ENCODE results near the gene PNPLA7.

PNPLA7 gene

DNA sequence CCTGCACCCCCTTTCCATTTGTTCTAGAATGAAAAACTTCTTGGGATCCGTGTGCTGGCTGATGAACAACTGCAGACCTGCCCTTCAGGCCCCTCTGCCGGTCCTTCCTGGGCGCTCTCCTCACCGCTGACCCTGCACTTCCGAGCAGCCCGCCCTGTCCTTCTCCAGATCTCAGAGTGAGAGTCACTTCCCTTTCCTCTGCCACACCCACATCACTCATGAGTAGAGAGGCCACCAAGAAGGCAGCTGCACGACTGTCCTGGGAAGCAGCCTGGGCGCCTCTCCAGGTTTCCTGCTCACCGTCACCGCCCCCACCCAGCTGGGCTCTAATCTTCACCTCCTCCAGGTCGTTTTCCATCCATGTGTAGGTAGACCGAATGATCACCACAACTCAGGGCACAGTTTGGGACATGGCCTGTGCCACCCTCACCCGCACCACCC, 56.1 kb downstream of the PNPLA7 start:
- no peak overlapping the region for H3K27ac ChIP-seq (ENCODE audit: low read length)
- DNase-seq: no peak
- ATAC-seq (ENCODE audit: insufficient read depth, low read depth): no peak
- no peaks in the 10 kb centered on the region for H3K79me2 ChIP-seq (ENCODE audit: insufficient read depth, low read length)
- no peaks in the 10 kb centered on the region for H3K27me3 ChIP-seq (ENCODE audit: insufficient read depth, low read length, poor library complexity)
- TF ChIP-seq CTCF (IDR thresholded peaks at IDR 0.05; ENCODE audit: borderline replicate concordance, extremely low read depth, low read length, poor library complexity, severe bottlenecking) (no peak), EZH2 (IDR thresholded peaks at IDR 0.05; ENCODE audit: borderline replicate concordance, low read depth, low read length, severe bottlenecking) (no peak)
- no peak overlapping the region for H2AFZ ChIP-seq (ENCODE audit: low read depth, low read length)
- no peaks in the 10 kb centered on the region for H3K4me1 ChIP-seq (ENCODE audit: insufficient read depth, low read length)
- H3K4me2 ChIP-seq (ENCODE audit: insufficient read depth, low read length): no peak overlapping the region
- no peak overlapping the region for H3K4me3 ChIP-seq (ENCODE audit: low read depth in 1 of 2, low read length in 2 of 2)
- H3K36me3 ChIP-seq (ENCODE audit: insufficient read depth, low read length): no peaks in the 10 kb centered on the region
- peaks cover 13% of the 10 kb centered on the region; the same call in 1 of the 2 replicates for H4K20me1 ChIP-seq (ENCODE audit: insufficient read depth, low read length)
- H3K9me3 ChIP-seq (ENCODE audit: insufficient read depth, low read length, severe bottlenecking): no peaks in the 10 kb centered on the region
- no peak overlapping the region for H3K9ac ChIP-seq (ENCODE audit: low read depth, low read length)

DNA sequence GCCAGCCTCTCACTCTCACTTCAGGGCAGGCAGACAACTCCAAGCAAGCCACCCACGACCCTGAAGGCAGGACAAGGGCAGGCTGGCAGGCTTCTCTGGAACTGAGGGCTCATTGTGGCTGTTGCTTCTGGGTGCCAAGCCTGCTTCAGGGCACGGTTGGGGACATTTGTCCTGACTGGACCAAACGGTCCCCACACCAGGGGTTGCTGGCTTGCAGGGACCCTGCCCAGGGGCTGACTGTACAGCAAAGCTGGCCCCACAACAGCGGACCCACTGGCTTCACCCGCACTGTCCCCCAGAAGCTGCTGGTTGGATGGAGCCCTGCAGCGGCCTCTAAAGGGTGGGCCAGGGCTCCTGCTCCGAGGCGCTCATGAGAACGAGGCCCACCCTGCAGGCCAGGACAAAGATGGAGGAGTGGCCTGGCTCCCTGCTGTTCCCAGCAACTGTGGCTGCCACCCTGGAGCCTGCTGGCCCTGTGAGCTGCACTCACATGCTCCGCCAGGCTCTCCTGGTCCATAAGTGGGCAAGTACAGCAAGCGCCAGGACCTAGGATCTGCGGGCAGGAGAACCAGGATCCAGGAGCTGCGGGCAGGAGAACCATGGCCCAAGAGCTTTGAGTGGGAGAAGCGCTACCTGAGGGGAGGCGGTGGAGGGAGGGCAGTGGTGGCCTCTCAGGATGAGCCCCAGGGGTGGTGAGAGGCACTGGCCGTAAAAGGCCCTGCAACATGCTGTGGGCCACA, 56.7 kb downstream of the PNPLA7 start:
- H4K20me1 ChIP-seq (ENCODE audit: insufficient read depth, low read length): peaks cover 7% of the 10 kb centered on the region; the same call in 1 of the 2 replicates
- ATAC-seq (ENCODE audit: insufficient read depth, low read depth) (no peak), DNase-seq (no peak)
- H3K9me3 ChIP-seq (ENCODE audit: insufficient read depth, low read length, severe bottlenecking): no peaks in the 10 kb centered on the region
- H3K27me3 ChIP-seq (ENCODE audit: insufficient read depth, low read length, poor library complexity): no peaks in the 10 kb centered on the region
- TF ChIP-seq CTCF (IDR thresholded peaks at IDR 0.05; ENCODE audit: borderline replicate concordance, extremely low read depth, low read length, poor library complexity, severe bottlenecking) (no peak), EZH2 (IDR thresholded peaks at IDR 0.05; ENCODE audit: borderline replicate concordance, low read depth, low read length, severe bottlenecking) (no peak)
- no peak overlapping the region for H3K4me3 ChIP-seq (ENCODE audit: low read depth in 1 of 2, low read length in 2 of 2)
- H3K4me2 ChIP-seq (ENCODE audit: insufficient read depth, low read length): no peak overlapping the region
- no peak overlapping the region for H3K9ac ChIP-seq (ENCODE audit: low read depth, low read length)
- H3K79me2 ChIP-seq (ENCODE audit: insufficient read depth, low read length): no peaks in the 10 kb centered on the region
- no peak overlapping the region for H3K27ac ChIP-seq (ENCODE audit: low read length)
- no peaks in the 10 kb centered on the region for H3K4me1 ChIP-seq (ENCODE audit: insufficient read depth, low read length)
- no peaks in the 10 kb centered on the region for H3K36me3 ChIP-seq (ENCODE audit: insufficient read depth, low read length)
- no peak overlapping the region for H2AFZ ChIP-seq (ENCODE audit: low read depth, low read length)

GRCh38 chr9:137492464-137493363, 57.5 kb downstream of the PNPLA7 start:
- peak; percentile 51 for DNase-seq
- no peaks in the 10 kb centered on the region for H3K79me2 ChIP-seq (ENCODE audit: insufficient read depth, low read length)

More at GRCh38 chr9:137492464-137493363, 57.5 kb downstream of the PNPLA7 start:
- Histone ChIP-seq H3K4me2 (ENCODE audit: insufficient read depth, low read length) (no peak overlapping the region), H3K4me1 (ENCODE audit: insufficient read depth, low read length) (no peaks in the 10 kb centered on the region), H4K20me1 (ENCODE audit: insufficient read depth, low read length) (no peaks in the 10 kb centered on the region), H3K9ac (ENCODE audit: low read depth, low read length) (no peak overlapping the region), H3K27ac (ENCODE audit: low read length) (no peak overlapping the region), H2AFZ (ENCODE audit: low read depth, low read length) (no peak overlapping the region), H3K27me3 (ENCODE audit: insufficient read depth, low read length, poor library complexity) (no peaks in the 10 kb centered on the region), H3K36me3 (ENCODE audit: insufficient read depth, low read length) (no peaks in the 10 kb centered on the region), H3K9me3 (ENCODE audit: insufficient read depth, low read length, severe bottlenecking) (no peaks in the 10 kb centered on the region), H3K4me3 (ENCODE audit: low read depth in 1 of 2, low read length in 2 of 2) (no peak overlapping the region)
- TF ChIP-seq CTCF (IDR thresholded peaks at IDR 0.05; ENCODE audit: borderline replicate concordance, extremely low read depth, low read length, poor library complexity, severe bottlenecking) (no peak), EZH2 (IDR thresholded peaks at IDR 0.05; ENCODE audit: borderline replicate concordance, low read depth, low read length, severe bottlenecking) (no peak)
- peak; percentile 83 for ATAC-seq (ENCODE audit: insufficient read depth, low read depth)
